Neuronal stem cell (in vitro differentiated cells): ENCODE measurements around the gene MATN1.
"Not testable (repeated sequence)": the region's sequence is repeated elsewhere in the genome, so short reads cannot be mapped to it uniquely, and the experiment has no call there.

Experiments
- DNase-seq: peaks from one replicate; pipeline ENCODE4 v3.0.0-alpha.2; 2013; ENCODE audit warnings: low spot score
- H2AFZ ChIP-seq: one replicate; pipeline ENCODE4 v1.6.1; 2013; ENCODE audit warnings: mild to moderate bottlenecking, low read length, inconsistent platforms
- H2AK5ac ChIP-seq: 2 replicates; pipeline ENCODE4 v1.6.1; 2013; ENCODE audit warnings: low read depth, mild to moderate bottlenecking, inconsistent platforms, low read length, moderate library complexity, mixed read lengths
- H2BK120ac ChIP-seq: 2 replicates; pipeline ENCODE4 v1.6.1; 2013; ENCODE audit warnings: low read depth, mild to moderate bottlenecking, inconsistent platforms, low read length, moderate library complexity, mixed read lengths
- H2BK12ac ChIP-seq: one replicate; pipeline ENCODE4 v1.6.1; 2013; ENCODE audit warnings: low read length, inconsistent platforms
- H2BK15ac ChIP-seq: 2 replicates; pipeline ENCODE4 v1.6.1; 2013; ENCODE audit warnings: mild to moderate bottlenecking, low read length, inconsistent platforms, mixed read lengths
- H2BK5ac ChIP-seq: one replicate; pipeline ENCODE4 v1.6.1; 2013; ENCODE audit warnings: inconsistent platforms, mild to moderate bottlenecking, low read length, moderate library complexity
- H3K14ac ChIP-seq: one replicate; pipeline ENCODE4 v1.6.1; 2013; ENCODE audit warnings: low read length, inconsistent platforms
- H3K18ac ChIP-seq: 2 replicates; pipeline ENCODE4 v1.6.1; 2013; ENCODE audit warnings: low read length, inconsistent platforms
- H3K23ac ChIP-seq: 2 replicates; pipeline ENCODE4 v1.6.1; 2013; ENCODE audit warnings: low read depth, mild to moderate bottlenecking, mixed read lengths, low read length, inconsistent platforms; ENCODE audit not compliant: poor library complexity
- H3K27ac ChIP-seq: replicated peaks from 3 replicates; pipeline ENCODE4 v1.5.1; 2013; ENCODE audit warnings: low read length, inconsistent platforms
- H3K27me3 ChIP-seq, 3 experiments: 2 replicates each; pipeline ENCODE4 v1.6.1; 2013; ENCODE audit warnings: low read length in 3 of 3, mild to moderate bottlenecking in 2 of 3, inconsistent platforms in 1 of 3, low read depth in 1 of 3, mixed read lengths in 1 of 3, moderate library complexity in 1 of 3; ENCODE audit not compliant: control insufficient read depth in 3 of 3, insufficient read depth in 3 of 3
- H3K36me3 ChIP-seq, 2 donors: replicated peaks in 1 of 2; 2 replicates each; pipeline ENCODE4 v1.6.1; 2013; ENCODE audit warnings: low read length in 2 of 2; ENCODE audit not compliant: control insufficient read depth in 2 of 2, insufficient read depth in 2 of 2
- H3K4ac ChIP-seq: 2 replicates; pipeline ENCODE4 v1.6.1; 2013; ENCODE audit warnings: inconsistent platforms, mild to moderate bottlenecking, low read length, moderate library complexity
- H3K4me1 ChIP-seq, 2 donors: 1 replicate in 1 of 2; 2 replicates in 1 of 2; pipeline ENCODE4 v1.6.1; 2013; ENCODE audit warnings: low read length in 2 of 2, low read depth in 1 of 2; ENCODE audit not compliant: control insufficient read depth in 2 of 2, insufficient read depth in 1 of 2
- H3K4me2 ChIP-seq: one replicate; pipeline ENCODE4 v1.6.1; 2013; ENCODE audit warnings: mild to moderate bottlenecking, low read length, inconsistent platforms; ENCODE audit not compliant: insufficient read depth, poor library complexity, severe bottlenecking
- H3K4me3 ChIP-seq, 2 donors: 2 replicates each; pipeline ENCODE4 v1.5.1; 2013; ENCODE audit warnings: low read length in 2 of 2, mild to moderate bottlenecking in 2 of 2, inconsistent platforms in 1 of 2, moderate library complexity in 1 of 2
- H3K79me1 ChIP-seq: one replicate; pipeline ENCODE4 v1.6.1; 2013; ENCODE audit warnings: low read depth, mild to moderate bottlenecking, inconsistent platforms, low read length, moderate library complexity
- H3K9ac ChIP-seq: one replicate; pipeline ENCODE4 v1.6.1; 2013; ENCODE audit warnings: mild to moderate bottlenecking, low read depth, low read length, inconsistent platforms; ENCODE audit not compliant: poor library complexity
- H3K9me3 ChIP-seq, 2 donors: replicated peaks in 1 of 2; 2 replicates each; pipeline versions ENCODE3 to v1.6.1; 2013; ENCODE audit warnings: low read length in 2 of 2, mild to moderate bottlenecking in 2 of 2, inconsistent platforms in 1 of 2, low read depth in 1 of 2, mixed read lengths in 1 of 2, moderate library complexity in 1 of 2; ENCODE audit not compliant: control insufficient read depth in 2 of 2, insufficient read depth in 1 of 2
- H4K8ac ChIP-seq: one replicate; pipeline ENCODE4 v1.6.1; 2013; ENCODE audit warnings: low read depth, mild to moderate bottlenecking, inconsistent platforms, low read length, moderate library complexity
- H4K91ac ChIP-seq: one replicate; pipeline ENCODE4 v1.6.1; 2013; ENCODE audit warnings: low read length, low read depth, mild to moderate bottlenecking, inconsistent platforms; ENCODE audit not compliant: poor library complexity
- WGBS, 2 donors: extraction: QIAGEN DNeasy Blood & Tissue Kit; methylation state at CpG; one replicate each; pipeline ENCODE4 v1.1.7; 2013; ENCODE audit warnings: missing lambda C conversion rate in 2 of 2, mixed read lengths in 1 of 2; ENCODE audit not compliant: insufficient read length in 2 of 2, insufficient replicate concordance in 1 of 2; ENCODE audit errors: extremely low coverage in 2 of 2; 5-methylcytosine and 5-hydroxymethylcytosine counted together

Gene MATN1

DNA sequence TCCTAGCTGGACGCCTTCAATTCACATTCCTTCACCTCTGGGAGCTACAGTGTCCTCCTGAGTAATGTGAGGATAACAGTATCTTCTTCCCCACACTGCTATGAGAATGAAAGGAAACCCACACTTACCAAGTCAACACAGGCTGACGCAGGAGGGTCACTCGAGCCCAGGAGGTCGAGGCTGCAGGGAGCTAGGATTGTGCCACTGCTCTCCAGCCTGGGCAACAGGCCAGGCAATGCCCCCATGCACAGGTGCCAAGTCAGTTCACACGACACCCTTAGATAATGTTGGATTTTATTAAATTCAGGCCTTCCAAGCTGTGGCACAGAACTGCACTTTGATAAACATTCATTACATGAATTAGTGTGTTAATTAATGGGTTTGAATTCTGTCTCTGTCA lies 31.9 kb downstream of the MATN1 start:
- Histone ChIP-seq H3K4me2 (no peak overlapping the region), H3K27me3 (peaks cover 0 to 50% (median 0%) of the 10 kb centered on the region in 3 experiments), H3K18ac (no peak overlapping the region), H3K9me3 (no peaks in the 10 kb centered on the region), H3K36me3 (no peaks in the 10 kb centered on the region), H3K23ac (no peak overlapping the region), H2AK5ac (no peak overlapping the region), H3K79me1 (no peaks in the 10 kb centered on the region), H2BK12ac (peak overlapping the region; percentile 87), H3K4me1 (peaks cover 5 to 27% of the 10 kb centered on the region in 2 donors), H3K4me3 (no peak overlapping the region), H4K91ac (no peak overlapping the region), H3K27ac (no peak overlapping the region), H3K9ac (no peak overlapping the region), H2BK15ac (no peak overlapping the region), H4K8ac (no peak overlapping the region), H3K4ac (no peak overlapping the region), H2BK5ac (no peak overlapping the region), H2AFZ (no peak overlapping the region), H2BK120ac (no peak overlapping the region), H3K14ac (no peak overlapping the region)
- DNase-seq = no peak
- no CpG with 5 or more reads among the region's 5 CpGs for WGBS, 2 donors

DNA sequence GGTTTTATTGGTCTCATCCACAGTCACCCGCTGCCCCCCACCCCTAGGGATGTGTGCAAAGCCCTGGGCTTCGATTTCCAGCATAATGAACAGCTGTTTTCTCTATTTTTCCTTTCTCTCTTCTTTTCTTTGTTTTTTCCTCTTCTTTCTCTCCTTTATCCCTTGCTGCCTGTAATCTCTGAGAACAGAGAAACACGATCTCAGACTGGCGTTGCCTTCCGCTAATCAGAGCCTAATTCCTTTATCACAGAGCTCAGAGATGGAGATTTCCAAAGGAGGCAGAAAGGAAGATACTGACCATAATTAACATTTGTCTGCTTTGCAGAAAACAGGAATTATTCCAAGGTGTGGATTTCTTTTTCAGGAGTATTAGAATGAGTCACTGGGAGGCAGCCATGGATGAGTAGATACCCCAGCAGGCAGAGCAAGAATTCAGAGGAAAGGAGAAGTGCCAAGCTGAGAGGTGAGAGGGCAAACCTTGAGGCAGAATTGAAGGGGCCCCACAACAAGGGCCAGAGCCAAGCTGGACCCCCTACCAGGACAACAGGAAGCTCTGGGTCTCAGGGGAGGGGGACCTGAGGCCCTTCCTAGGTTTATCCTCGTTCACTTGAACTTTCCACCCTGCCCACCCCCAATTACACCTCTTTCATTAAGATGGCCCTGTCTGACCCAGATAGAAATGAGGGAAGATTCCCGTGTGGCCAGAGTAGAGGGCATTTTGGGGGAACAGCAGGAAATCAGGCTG lies 33.3 kb downstream of the MATN1 start:
- H2BK12ac ChIP-seq = no peak overlapping the region
- no peak overlapping the region for H3K4me3 ChIP-seq
- no peaks in the 10 kb centered on the region for H3K9me3 ChIP-seq
- peak overlapping the region; percentile 21 for H3K4me2 ChIP-seq
- peak overlapping the region; percentile 56 for H3K27ac ChIP-seq
- H2AFZ ChIP-seq = no peak overlapping the region
- H3K36me3 ChIP-seq = no peaks in the 10 kb centered on the region
- no peak overlapping the region for H2BK5ac ChIP-seq
- H3K4ac ChIP-seq = no peak overlapping the region
- no peak overlapping the region for H3K14ac ChIP-seq
- H3K18ac ChIP-seq = peak overlapping the region; percentile 69
- no peak overlapping the region for H4K8ac ChIP-seq
- no peak overlapping the region for H2BK15ac ChIP-seq
- no peak overlapping the region for H2BK120ac ChIP-seq
- H3K79me1 ChIP-seq = no peaks in the 10 kb centered on the region
- H3K23ac ChIP-seq = no peak overlapping the region
- no CpG with 5 or more reads among the region's 7 CpGs for WGBS, 2 donors
- no peak overlapping the region for H4K91ac ChIP-seq
- H3K4me1 ChIP-seq = peaks cover 5 to 35% of the 10 kb centered on the region in 2 donors
- H3K27me3 ChIP-seq = peaks cover 0 to 61% (median 0%) of the 10 kb centered on the region in 3 experiments
- no peak overlapping the region for H3K9ac ChIP-seq
- H2AK5ac ChIP-seq = no peak overlapping the region
- no peak for DNase-seq

DNA sequence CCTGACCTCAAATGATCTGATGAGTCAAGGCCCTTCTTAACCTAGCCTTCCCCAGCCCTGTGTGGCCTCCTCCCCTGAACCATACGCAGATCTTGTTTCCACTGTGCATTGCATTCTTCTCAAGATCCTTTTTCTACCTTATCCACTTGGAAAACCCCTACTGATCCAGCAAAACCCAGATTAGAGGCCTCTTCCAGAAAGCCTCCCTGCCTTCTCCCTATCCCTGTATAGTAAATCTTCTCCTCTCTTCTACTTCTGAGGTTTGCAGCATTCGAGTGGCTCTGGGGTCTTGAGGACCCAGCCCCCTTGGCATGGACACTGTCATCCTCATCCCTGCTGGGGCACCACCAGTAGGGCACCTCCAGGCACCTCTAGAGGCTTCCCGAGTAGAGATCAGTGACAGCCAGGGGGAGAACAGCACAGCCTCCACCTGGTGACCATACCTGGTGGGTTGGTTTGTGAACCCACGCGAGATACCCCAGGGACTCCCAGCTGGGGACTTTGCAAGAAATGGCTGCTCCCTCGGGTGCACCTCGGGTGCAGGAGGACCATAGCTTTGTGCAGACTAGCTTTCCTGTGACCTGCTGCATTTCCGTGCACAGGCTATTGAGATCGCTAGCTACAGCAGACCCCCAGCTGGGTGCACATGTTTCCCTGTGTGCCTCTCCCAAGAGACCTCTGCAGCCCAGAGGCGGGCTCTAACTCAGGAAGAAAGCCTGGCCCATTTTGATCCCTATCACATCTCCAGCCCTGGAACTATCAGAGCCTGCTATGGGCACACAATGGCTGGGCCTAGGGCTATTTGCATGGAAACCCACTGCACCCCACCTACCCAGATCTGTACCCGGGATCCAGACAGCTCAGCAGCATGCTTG lies 34.2 kb downstream of the MATN1 start:
- Histone ChIP-seq H3K4me1 (peaks cover 5 to 40% of the 10 kb centered on the region in 2 donors), H4K91ac (no peak overlapping the region), H3K36me3 (no peaks in the 10 kb centered on the region), H3K27me3 (peaks cover 0 to 61% (median 4%) of the 10 kb centered on the region in 3 experiments), H3K4ac (no peak overlapping the region), H4K8ac (no peak overlapping the region), H2BK12ac (no peak overlapping the region), H3K9me3 (no peaks in the 10 kb centered on the region), H3K18ac (peak overlapping the region; percentile 89), H2AK5ac (peak overlapping the region; percentile 47), H2BK5ac (peak overlapping the region; percentile 44), H2AFZ (no peak overlapping the region), H3K27ac (peak overlapping the region; percentile 56), H3K23ac (peak overlapping the region; percentile 48), H3K4me2 (no peak overlapping the region), H3K79me1 (no peaks in the 10 kb centered on the region), H2BK120ac (no peak overlapping the region), H3K4me3 (no peak overlapping the region), H3K14ac (peak overlapping the region; percentile 14), H3K9ac (no peak overlapping the region), H2BK15ac (peak overlapping the region; percentile 82)
- DNase-seq = no peak
- no CpG with 5 or more reads among the region's 11 CpGs for WGBS, 2 donors

DNA sequence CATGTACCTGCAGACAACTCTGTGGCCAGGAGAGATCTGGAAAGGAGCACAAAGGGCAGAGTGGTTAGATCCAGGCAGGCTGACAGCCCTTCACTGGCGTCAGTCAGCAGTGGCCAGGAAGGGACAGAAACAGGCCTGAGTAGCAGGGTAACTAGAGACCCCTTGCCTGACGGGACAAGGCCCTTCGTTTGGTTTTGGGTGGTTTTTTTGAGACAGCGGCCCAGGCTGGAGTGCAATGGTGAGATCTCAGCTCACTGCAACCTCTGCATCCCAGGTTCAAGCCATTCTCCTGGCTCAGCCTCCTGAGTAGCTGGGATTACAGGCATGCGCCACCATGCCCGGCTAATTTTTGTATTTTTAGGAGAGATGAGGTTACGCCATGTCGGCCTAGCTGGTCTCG lies 34.9 kb downstream of the MATN1 start:
- no CpG with 5 or more reads among the region's 9 CpGs for WGBS, 2 donors
- not testable (repeated sequence) for H3K4me2 ChIP-seq, H3K23ac ChIP-seq, H2BK120ac ChIP-seq, H4K91ac ChIP-seq, H2AFZ ChIP-seq, H3K4ac ChIP-seq, H4K8ac ChIP-seq, H3K9me3 ChIP-seq, H3K14ac ChIP-seq, H3K79me1 ChIP-seq, H3K27ac ChIP-seq, H3K36me3 ChIP-seq, H3K9ac ChIP-seq, H2BK12ac ChIP-seq, DNase-seq
- H3K4me3 ChIP-seq = peak overlapping the region in 1 of 2 donors; percentile 10
- peak overlapping the region; percentile 68 for H3K18ac ChIP-seq
- peak overlapping the region; percentile 82 for H2BK15ac ChIP-seq
- peak overlapping the region; percentile 43 for H2BK5ac ChIP-seq
- peaks cover 5 to 40% of the 10 kb centered on the region in 2 donors for H3K4me1 ChIP-seq
- peaks cover 0 to 66% (median 4%) of the 10 kb centered on the region in 3 experiments for H3K27me3 ChIP-seq
- peak overlapping the region; percentile 47 for H2AK5ac ChIP-seq
